Type B pancreatic cell (in vitro differentiated cells): ENCODE data around the gene ADAMTS4. TPM values are rescaled to one million over a fixed set of nuclear protein-coding genes. Genes with fewer than 3 reads are reported as not detected.

Experiments
- DNase-seq: peaks from one replicate; pipeline ENCODE4 v3.0.0; 2021; ENCODE audit warnings: mixed read lengths; ENCODE audit not compliant: unreplicated experiment; ENCODE audit errors: extremely low spot score
- H3K27ac Mint-ChIP-seq: 2 replicates; pipeline ENCODE4 v1.8.0; 2021; ENCODE audit warnings: mild to moderate bottlenecking, mixed read lengths
- H3K27me3 Mint-ChIP-seq: 2 replicates; pipeline ENCODE4 v1.8.0; 2021; ENCODE audit warnings: mixed read lengths
- H3K36me3 Mint-ChIP-seq: 2 replicates; pipeline ENCODE4 v1.8.0; 2021; ENCODE audit warnings: mixed read lengths
- H3K4me1 Mint-ChIP-seq: one replicate; pipeline ENCODE4 v1.8.0; 2021; ENCODE audit warnings: mixed read lengths; ENCODE audit not compliant: unreplicated experiment
- H3K4me3 Mint-ChIP-seq: 2 replicates; pipeline ENCODE4 v1.8.0; 2021; ENCODE audit warnings: mild to moderate bottlenecking, mixed read lengths
- H3K9me3 Mint-ChIP-seq: 2 replicates; pipeline ENCODE4 v1.8.0; 2021; ENCODE audit warnings: mixed read lengths
- total RNA-seq: library from RNA; stranded (reverse); gene quantifications from 2 replicates; pipeline ENCODE4 v1.2.1, GENCODE V29; 2021; ENCODE audit warnings: low replicate concordance
- TF ChIP-seq, protein P1 (sequence below): fragments of 200-600 bp; sonication (generic); conservative IDR thresholded peaks from 2 replicates; pipeline ENCODE4 v1.5.0; 2021; ENCODE audit warnings: antibody characterized with exemption, mild to moderate bottlenecking

ADAMTS4 gene
- total RNA-seq, 1 donor from 2014 or later: 2.5 TPM

- Mint-ChIP-seq H3K27ac (no peak overlapping the region), H3K4me1 (peaks cover 34% of the 10 kb centered on the region), H3K4me3 (peak overlapping the region; percentile 51), H3K9me3 (no peaks in the 10 kb centered on the region), H3K36me3 (peaks cover 13% of the 10 kb centered on the region), H3K27me3 (no peaks in the 10 kb centered on the region)
- TF ChIP-seq, protein P1, sequence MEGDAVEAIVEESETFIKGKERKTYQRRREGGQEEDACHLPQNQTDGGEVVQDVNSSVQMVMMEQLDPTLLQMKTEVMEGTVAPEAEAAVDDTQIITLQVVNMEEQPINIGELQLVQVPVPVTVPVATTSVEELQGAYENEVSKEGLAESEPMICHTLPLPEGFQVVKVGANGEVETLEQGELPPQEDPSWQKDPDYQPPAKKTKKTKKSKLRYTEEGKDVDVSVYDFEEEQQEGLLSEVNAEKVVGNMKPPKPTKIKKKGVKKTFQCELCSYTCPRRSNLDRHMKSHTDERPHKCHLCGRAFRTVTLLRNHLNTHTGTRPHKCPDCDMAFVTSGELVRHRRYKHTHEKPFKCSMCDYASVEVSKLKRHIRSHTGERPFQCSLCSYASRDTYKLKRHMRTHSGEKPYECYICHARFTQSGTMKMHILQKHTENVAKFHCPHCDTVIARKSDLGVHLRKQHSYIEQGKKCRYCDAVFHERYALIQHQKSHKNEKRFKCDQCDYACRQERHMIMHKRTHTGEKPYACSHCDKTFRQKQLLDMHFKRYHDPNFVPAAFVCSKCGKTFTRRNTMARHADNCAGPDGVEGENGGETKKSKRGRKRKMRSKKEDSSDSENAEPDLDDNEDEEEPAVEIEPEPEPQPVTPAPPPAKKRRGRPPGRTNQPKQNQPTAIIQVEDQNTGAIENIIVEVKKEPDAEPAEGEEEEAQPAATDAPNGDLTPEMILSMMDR: no peak
- DNase-seq: no peak
These were observed 36.8 kb downstream of the ADAMTS4 start for GRCh38 chr1:161162052-161162451.

DNA sequence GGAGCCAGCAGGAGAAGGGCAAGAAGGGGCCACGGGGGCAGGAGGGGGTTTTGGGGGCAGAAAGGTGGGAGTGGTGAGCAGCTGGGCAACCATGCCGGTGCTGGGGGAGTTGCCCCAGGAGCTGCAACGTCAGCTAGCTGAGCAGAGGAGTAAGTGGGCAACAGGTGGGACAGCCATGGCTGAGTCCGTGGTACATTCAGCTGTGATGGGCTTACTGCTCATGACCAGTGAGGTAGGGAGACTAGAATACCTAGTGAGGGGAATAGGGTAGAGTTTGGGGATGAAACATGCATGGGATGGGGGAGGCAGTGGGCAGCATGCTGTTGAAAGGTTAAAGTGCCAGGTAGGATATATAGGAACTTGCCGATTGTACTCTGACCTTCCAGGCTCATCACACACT lies 37.2 kb downstream of the ADAMTS4 start:
- no peak overlapping the region for H3K27ac Mint-ChIP-seq
- peak overlapping the region; percentile 51 for H3K4me3 Mint-ChIP-seq
- DNase-seq: no peak
- peaks cover 34% of the 10 kb centered on the region for H3K4me1 Mint-ChIP-seq
- H3K9me3 Mint-ChIP-seq: no peaks in the 10 kb centered on the region
- TF ChIP-seq, protein P1: no peak
- no peaks in the 10 kb centered on the region for H3K27me3 Mint-ChIP-seq
- H3K36me3 Mint-ChIP-seq: peaks cover 13% of the 10 kb centered on the region

DNA sequence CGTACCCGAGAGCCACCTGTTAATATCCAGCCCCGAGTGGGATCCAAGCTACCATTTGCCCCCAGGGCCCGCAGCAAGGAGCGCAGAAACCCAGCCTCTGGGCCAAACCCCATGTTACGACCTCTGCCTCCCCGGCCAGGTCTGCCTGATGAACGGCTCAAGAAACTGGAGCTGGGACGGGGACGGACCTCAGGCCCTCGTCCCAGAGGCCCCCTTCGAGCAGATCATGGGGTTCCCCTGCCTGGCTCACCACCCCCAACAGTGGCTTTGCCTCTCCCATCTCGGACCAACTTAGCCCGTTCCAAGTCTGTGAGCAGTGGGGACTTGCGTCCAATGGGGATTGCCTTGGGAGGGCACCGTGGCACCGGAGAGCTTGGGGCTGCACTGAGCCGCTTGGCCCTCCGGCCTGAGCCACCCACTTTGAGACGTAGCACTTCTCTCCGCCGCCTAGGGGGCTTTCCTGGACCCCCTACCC lies 38.1 kb downstream of the ADAMTS4 start:
- Mint-ChIP-seq H3K4me1 (peaks cover 32% of the 10 kb centered on the region), H3K4me3 (peak overlapping the region; percentile 95), H3K9me3 (no peaks in the 10 kb centered on the region), H3K27ac (peak overlapping the region; percentile 66), H3K27me3 (no peaks in the 10 kb centered on the region), H3K36me3 (peaks cover 13% of the 10 kb centered on the region)
- TF ChIP-seq, protein P1: no peak
- no peak for DNase-seq

DNA sequence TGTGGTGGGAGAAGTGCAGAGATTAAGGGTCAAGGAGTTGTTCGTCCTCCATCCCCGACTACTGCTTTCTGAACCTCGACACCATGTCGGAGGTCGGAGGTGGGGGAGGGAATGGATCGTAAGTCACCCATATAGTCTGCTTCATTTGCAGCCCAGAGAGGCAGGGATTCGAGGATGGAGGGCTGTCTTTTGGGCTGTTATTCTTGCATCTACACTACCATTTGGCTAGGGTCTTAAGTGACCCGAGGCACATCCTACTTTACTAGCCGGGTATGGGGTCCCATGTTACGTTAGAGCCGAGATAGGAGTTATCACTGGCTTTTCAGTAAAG lies 39.0 kb downstream of the ADAMTS4 start:
- H3K9me3 Mint-ChIP-seq: no peaks in the 10 kb centered on the region
- H3K27ac Mint-ChIP-seq: peak overlapping the region; percentile 93
- H3K4me3 Mint-ChIP-seq: peak overlapping the region; percentile 95
- H3K27me3 Mint-ChIP-seq: no peaks in the 10 kb centered on the region
- DNase-seq: no peak
- H3K4me1 Mint-ChIP-seq: peaks cover 40% of the 10 kb centered on the region
- peaks cover 13% of the 10 kb centered on the region for H3K36me3 Mint-ChIP-seq
- TF ChIP-seq, protein P1: no peak

DNA sequence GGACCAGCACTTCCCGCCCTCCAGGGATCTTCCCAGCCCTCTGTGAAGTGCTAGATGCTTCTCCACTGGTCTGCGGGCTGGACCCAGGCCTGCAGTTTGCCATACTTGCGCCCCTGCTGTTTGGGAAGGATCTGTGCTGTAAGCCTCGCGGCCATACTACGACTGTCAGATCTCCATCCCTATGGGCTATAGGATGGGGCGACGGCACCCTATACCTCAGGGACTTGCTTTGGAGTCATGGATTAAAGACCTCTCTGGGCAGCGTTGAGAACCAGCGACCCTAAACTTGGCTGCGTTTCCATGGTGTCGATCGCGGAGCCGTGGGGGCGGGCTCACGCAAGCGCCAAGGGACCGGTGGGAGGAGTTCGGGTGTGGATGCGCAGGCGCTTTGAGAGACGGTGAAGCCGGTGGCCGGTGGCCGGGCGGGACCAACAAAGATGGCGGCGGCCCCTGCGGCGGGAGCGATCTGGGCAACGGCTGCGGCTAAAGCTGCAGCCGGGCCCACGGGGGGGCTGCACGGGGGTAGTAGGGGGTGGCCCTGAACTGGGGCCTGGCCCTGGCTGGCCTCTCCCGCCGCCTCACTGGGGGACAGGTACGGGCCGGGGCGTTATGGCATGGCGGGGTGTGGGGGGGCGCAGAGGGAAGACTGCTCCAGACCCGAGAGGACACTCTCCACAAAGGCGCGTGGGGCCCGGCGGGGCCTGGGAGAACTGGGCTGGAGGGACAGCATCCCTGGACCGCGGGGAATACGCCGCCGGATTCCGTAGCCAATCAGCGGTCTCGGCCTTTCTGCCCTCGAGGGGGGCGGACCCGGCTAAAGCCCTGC lies 39.6 kb downstream of the ADAMTS4 start, which contains the start of gene USP21:
Gene USP21, plus strand, starts transcription at position 414 of the 826 bp plus-strand sequence. CDS start 1,141 bp downstream, outside the sequence.
- Mint-ChIP-seq H3K4me1 (peaks cover 42% of the 10 kb centered on the region), H3K27me3 (no peaks in the 10 kb centered on the region), H3K9me3 (no peaks in the 10 kb centered on the region), H3K4me3 (peak within 1 kb of the TSS; percentile 95), H3K36me3 (peaks cover 12% of the 10 kb centered on the region), H3K27ac (peak within 1 kb of the TSS; percentile 93)
- DNase-seq: peak; percentile 93
- TF ChIP-seq, protein P1: peak; percentile 38
